ENCODE results near the gene GPC5. TPM values are rescaled to one million over a fixed set of nuclear protein-coding genes. Genes with fewer than 3 reads are reported as not detected.
"Not testable (repeated sequence)": the region's sequence is repeated elsewhere in the genome, so short reads cannot be mapped to it uniquely, and the experiment has no call there.

The GPC5 gene
- total RNA-seq, 4 donors from 2014 or later: not detected

GRCh38 chr13:92512852-92513251 lies 1114.4 kb downstream of the GPC5 start:
- intact Hi-C loops (cut with DNase I; ENCODE audit: low total_unique reads) (no loop called here), in situ Hi-C loops (cut with MboI; ENCODE audit: low sequenced_read_pairs in 4 of 4) (no loop called here)
- Histone ChIP-seq H3K9me3 (no peaks in the 10 kb centered on the region), H3K27ac (no peak overlapping the region), H3K27me3 (no peaks in the 10 kb centered on the region), H3K36me3 (no peaks in the 10 kb centered on the region), H3K4me1 (no peaks in the 10 kb centered on the region), H3K4me3 (no peak overlapping the region)
- no peak for DNase-seq
- no peak for ATAC-seq
- no peak for TF ChIP-seq POLR2A (IDR thresholded peaks at IDR 0.05)
- TF ChIP-seq CTCF (IDR thresholded peaks at IDR 0.05 in 4 of 5, conservative IDR thresholded peaks at IDR 0.05 in 1 of 5): no peak

- no peak for ATAC-seq
- Histone ChIP-seq H3K36me3 (no peaks in the 10 kb centered on the region), H3K4me3 (no peak overlapping the region), H3K27ac (no peak overlapping the region), H3K27me3 (no peaks in the 10 kb centered on the region), H3K4me1 (no peaks in the 10 kb centered on the region), H3K9me3 (no peaks in the 10 kb centered on the region)
- in situ Hi-C loops (cut with MboI; ENCODE audit: low sequenced_read_pairs in 4 of 4) (no loop called here), intact Hi-C loops (cut with DNase I; ENCODE audit: low total_unique reads) (no loop called here)
- DNase-seq: no peak
- no peak for TF ChIP-seq POLR2A (IDR thresholded peaks at IDR 0.05)
- TF ChIP-seq CTCF (IDR thresholded peaks at IDR 0.05 in 4 of 5, conservative IDR thresholded peaks at IDR 0.05 in 1 of 5): no peak
Measured at GRCh38 chr13:92513672-92514071, 1115.3 kb downstream of the GPC5 start.

- Histone ChIP-seq H3K27me3 (no peaks in the 10 kb centered on the region), H3K36me3 (no peaks in the 10 kb centered on the region), H3K4me3 (no peak overlapping the region), H3K4me1 (no peaks in the 10 kb centered on the region), H3K9me3 (no peaks in the 10 kb centered on the region), H3K27ac (no peak overlapping the region)
- TF ChIP-seq POLR2A (IDR thresholded peaks at IDR 0.05): no peak
- no peak for TF ChIP-seq CTCF (IDR thresholded peaks at IDR 0.05 in 4 of 5, conservative IDR thresholded peaks at IDR 0.05 in 1 of 5)
- in situ Hi-C loops (cut with MboI; ENCODE audit: low sequenced_read_pairs in 4 of 4): no loop called here
- ATAC-seq: no peak
- DNase-seq: no peak
- intact Hi-C loops (cut with DNase I; ENCODE audit: low total_unique reads): no loop called here
Measured at GRCh38 chr13:92514420-92515125, 1116.2 kb downstream of the GPC5 start.

GRCh38 chr13:92516878-92517277 lies 1118.5 kb downstream of the GPC5 start:
- ATAC-seq; H3K9me3 ChIP-seq; intact Hi-C loops (cut with DNase I; ENCODE audit: low total_unique reads); H3K36me3 ChIP-seq; DNase-seq; in situ Hi-C loops (cut with MboI; ENCODE audit: low sequenced_read_pairs in 4 of 4); H3K4me3 ChIP-seq; H3K4me1 ChIP-seq; H3K27ac ChIP-seq; H3K27me3 ChIP-seq: not testable (repeated sequence)

GRCh38 chr13:92518622-92519021 lies 1120.2 kb downstream of the GPC5 start:
- H3K36me3 ChIP-seq; H3K9me3 ChIP-seq; H3K4me3 ChIP-seq; H3K27ac ChIP-seq; in situ Hi-C loops (cut with MboI; ENCODE audit: low sequenced_read_pairs in 4 of 4); intact Hi-C loops (cut with DNase I; ENCODE audit: low total_unique reads); H3K27me3 ChIP-seq; DNase-seq; H3K4me1 ChIP-seq; ATAC-seq: not testable (repeated sequence)

- in situ Hi-C loops (cut with MboI; ENCODE audit: low sequenced_read_pairs in 4 of 4): no loop called here
- Histone ChIP-seq H3K27ac (no peak overlapping the region), H3K27me3 (no peaks in the 10 kb centered on the region), H3K9me3 (no peaks in the 10 kb centered on the region), H3K4me1 (no peaks in the 10 kb centered on the region), H3K36me3 (no peaks in the 10 kb centered on the region), H3K4me3 (no peak overlapping the region)
- ATAC-seq (no peak), DNase-seq (no peak)
- TF ChIP-seq CTCF (IDR thresholded peaks at IDR 0.05 in 4 of 5, conservative IDR thresholded peaks at IDR 0.05 in 1 of 5) (no peak), POLR2A (IDR thresholded peaks at IDR 0.05) (no peak)
- intact Hi-C loops (cut with DNase I; ENCODE audit: low total_unique reads): no loop called here
Measured at GRCh38 chr13:92530364-92530763, 1131.9 kb downstream of the GPC5 start.

All from gastrocnemius medialis (tissue), 4 donors.